Stimulated activated CD8-positive, alpha-beta memory T cell treated with anti-CD3 and anti-CD28 coated beads, Interleukin-7, amount 100 ng/mL, for 48 hours (primary cell): ENCODE measurements around the gene CDK14.

Source experiments
- DNase-seq, 2 donors: peaks; one replicate each; pipeline ENCODE4 v3.0.0-alpha.2; 2020; ENCODE audit warnings: low read depth in 1 of 2; ENCODE audit errors: extremely low read depth in 1 of 2

CDK14 gene

GRCh38 chr7:91239171-91239604 lies 643.1 kb downstream of the CDK14 start:
- DNase-seq = no peak

DNA sequence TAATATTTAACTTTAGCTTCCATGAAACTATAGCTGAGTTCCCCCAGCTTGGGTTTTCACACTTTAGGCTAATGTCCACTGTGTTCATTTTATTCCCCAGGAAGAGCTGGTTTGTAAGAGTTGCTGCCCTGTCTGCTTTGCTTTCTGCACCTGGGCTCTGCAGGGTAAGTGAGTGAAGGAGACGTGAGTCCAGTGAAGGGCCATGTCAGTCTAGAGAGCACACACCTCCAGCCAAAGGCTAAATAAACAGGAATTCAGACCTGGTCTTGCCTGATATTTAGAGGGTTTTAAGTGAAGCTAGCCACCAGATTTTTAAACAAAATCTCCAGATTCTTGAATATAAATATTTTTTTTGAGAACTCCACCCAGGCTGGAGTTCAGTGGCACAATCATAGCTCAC lies 643.7 kb downstream of the CDK14 start:
- DNase-seq = no peak

GRCh38 chr7:91240376-91240941 lies 644.3 kb downstream of the CDK14 start:
- no peak for DNase-seq

DNA sequence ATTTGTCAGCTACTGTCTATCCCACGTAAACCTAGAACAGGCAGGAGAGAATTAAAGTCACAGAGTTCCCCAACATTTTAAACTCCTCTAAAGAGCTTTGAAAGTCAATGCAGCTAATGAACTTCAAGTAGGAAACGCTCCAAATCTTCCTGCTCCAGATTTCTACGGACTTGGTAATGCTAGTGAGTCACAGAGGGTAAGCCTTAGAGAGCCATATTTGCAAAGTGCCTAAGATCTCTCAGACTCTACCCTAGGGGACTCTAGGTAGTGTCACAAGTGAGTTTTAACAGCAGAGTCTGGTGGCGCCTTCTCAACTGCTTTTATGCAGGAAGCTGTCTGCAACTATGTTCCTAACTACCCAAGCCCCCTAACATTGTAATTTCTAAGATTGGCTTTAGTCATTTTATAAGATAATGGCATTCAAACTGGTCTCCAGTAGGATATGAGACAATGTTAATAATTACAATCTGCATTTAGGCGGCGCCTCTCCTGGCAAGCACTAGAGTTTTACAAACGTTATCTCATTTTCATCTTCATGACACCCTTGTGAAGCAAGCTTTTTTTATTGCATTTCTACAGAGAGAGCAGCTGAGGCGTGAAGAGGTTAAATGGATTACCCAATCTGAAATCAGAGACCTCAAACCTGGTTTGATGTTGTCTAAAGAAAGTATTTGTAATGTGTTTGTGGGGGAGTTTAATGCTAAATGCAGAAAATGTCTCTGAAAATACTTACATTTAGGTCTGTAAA lies 646.1 kb downstream of the CDK14 start:
- DNase-seq = no peak

- no peak for DNase-seq
Measured at GRCh38 chr7:91243591-91244301, 647.6 kb downstream of the CDK14 start.

- no peak for DNase-seq
Measured at GRCh38 chr7:91247500-91247899, 651.4 kb downstream of the CDK14 start.

- no peak for DNase-seq
Measured at GRCh38 chr7:91248996-91249395, 652.9 kb downstream of the CDK14 start.

DNA sequence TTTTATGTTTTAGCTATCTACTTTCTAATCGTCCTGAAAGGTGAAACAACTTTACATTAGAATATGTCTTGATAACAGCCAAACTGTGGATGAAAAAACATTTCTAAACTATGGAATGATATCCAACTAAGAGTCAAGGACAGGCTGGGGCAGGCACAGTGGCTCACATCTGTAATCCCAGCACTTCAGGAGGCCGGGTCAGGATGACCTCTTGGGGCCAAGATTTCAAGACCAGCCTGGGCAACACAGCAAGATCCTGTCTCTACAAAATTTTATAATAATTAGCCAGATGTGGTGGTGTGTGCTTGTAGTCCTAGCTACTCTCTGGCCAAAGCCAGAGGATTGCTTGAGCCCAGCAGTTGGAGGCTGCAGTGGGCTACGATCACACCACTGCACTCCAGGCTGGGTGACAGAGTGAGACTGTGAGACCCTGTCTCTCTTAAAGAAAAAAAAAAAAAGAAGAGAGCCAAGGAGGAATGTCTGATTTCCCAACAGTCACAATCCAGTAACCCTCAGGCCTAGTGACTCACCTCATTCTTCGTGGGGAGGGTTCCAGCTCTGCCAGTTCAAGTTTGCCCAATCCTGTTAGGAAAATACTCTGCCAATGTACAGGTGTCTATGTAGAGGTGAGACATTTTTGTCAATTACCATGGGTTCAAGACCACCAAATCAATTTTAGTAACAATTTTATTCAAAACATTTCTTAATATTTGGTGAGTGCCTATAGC lies 653.5 kb downstream of the CDK14 start:
- no peak for DNase-seq

- DNase-seq = no peak
Measured at GRCh38 chr7:91250706-91251105, 654.6 kb downstream of the CDK14 start.

GRCh38 chr7:91251877-91252276 lies 655.8 kb downstream of the CDK14 start:
- no peak for DNase-seq
